HepG2 (cell line): ENCODE measurements around the gene CASKIN1. TPM values are rescaled to one million over a fixed set of nuclear protein-coding genes. Genes with fewer than 3 reads are reported as not detected.

Experiments used
- KLF12 ChIP-seq: sonication (generic); formaldehyde crosslinking; IDR thresholded peaks from 2 replicates; pipeline ENCODE4 v1.4.0; 2020; ENCODE audit warnings: missing genetic modification reagents, borderline replicate concordance
- KLF16 ChIP-seq, 2 experiments: sonication (generic) in 1 of 2; formaldehyde crosslinking in 1 of 2; IDR thresholded peaks; 2 replicates each; pipeline versions ENCODE4 v1.6.1 to v1.8.0; 2016 to 2023; ENCODE audit warnings: missing genetic modification reagents in 2 of 2, missing compliant biosample characterization in 1 of 2
- PHF20 ChIP-seq: sonication (generic); formaldehyde crosslinking; IDR thresholded peaks from 2 replicates; pipeline ENCODE4 v1.5.0; 2020; ENCODE audit warnings: mild to moderate bottlenecking, missing genetic modification reagents
- POLR2A ChIP-seq, 2 experiments: IDR thresholded peaks; 2 replicates each; pipeline ENCODE4 v1.6.1; 2011; ENCODE audit warnings: low read depth in 2 of 2, low read length in 2 of 2, mild to moderate bottlenecking in 1 of 2, moderate library complexity in 1 of 2; ENCODE audit not compliant: insufficient read depth in 1 of 2
- RXRA ChIP-seq: sonication (generic); formaldehyde crosslinking; IDR thresholded peaks from 2 replicates; pipeline ENCODE4 v1.5.1; 2020; ENCODE audit warnings: missing genetic modification reagents
- SIN3A ChIP-seq: IDR thresholded peaks from 2 replicates; pipeline ENCODE4 v1.6.1; 2011; ENCODE audit warnings: low read depth, mild to moderate bottlenecking, control low read depth, low read length, borderline replicate concordance
- SP2 ChIP-seq: sonication (generic); formaldehyde crosslinking; IDR thresholded peaks from 2 replicates; pipeline ENCODE4 v1.5.1; 2020; ENCODE audit warnings: mild to moderate bottlenecking, missing genetic modification reagents
- STAT5B ChIP-seq: sonication (generic); formaldehyde crosslinking; IDR thresholded peaks from 2 replicates; pipeline ENCODE4 v1.4.0; 2020; ENCODE audit warnings: missing genetic modification reagents
- SYNCRIP ChIP-seq: fragments of 200-400 bp; formaldehyde crosslinking; IDR thresholded peaks from 2 replicates; pipeline ENCODE4 v1.6.1; 2018; ENCODE audit warnings: mild to moderate bottlenecking, low read depth, low read length; ENCODE audit not compliant: insufficient read depth
- ZFP90 ChIP-seq: sonication (generic); formaldehyde crosslinking; IDR thresholded peaks from 2 replicates; pipeline ENCODE4 v1.8.0; 2022; ENCODE audit warnings: missing genetic modification reagents, mild to moderate bottlenecking, inconsistent platforms, borderline replicate concordance
- ZNF530 ChIP-seq: sonication (generic); formaldehyde crosslinking; IDR thresholded peaks from 2 replicates; pipeline ENCODE4 v1.5.0; 2020; ENCODE audit warnings: low read depth, mild to moderate bottlenecking, missing genetic modification reagents
- ZNF652 ChIP-seq: IDR thresholded peaks from 2 replicates; pipeline ENCODE4 v1.6.1; 2016; ENCODE audit warnings: low read depth, borderline replicate concordance
- ZNF709 ChIP-seq: sonication (generic); formaldehyde crosslinking; IDR thresholded peaks from 2 replicates; pipeline ENCODE4 v1.5.0; 2020; ENCODE audit warnings: mild to moderate bottlenecking, missing genetic modification reagents
- polyA plus RNA-seq, 8 experiments: library from polyadenylated mRNA; depleted of rRNA in 3 of 8; stranded (reverse) in 7 of 8; unstranded in 1 of 8; fragments of >200 nt; fragmentation: Illumina TruSeq in 4 of 8; extraction: Trizol in 4 of 8; gene quantifications; 2 replicates each; pipeline versions ENCODE4 v1.2.1 to v1.2.3, GENCODE V29; 2011 to 2016; ENCODE audit warnings: low read depth in 4 of 8, missing spikeins in 1 of 8, mixed read lengths in 1 of 8; ENCODE audit not compliant: insufficient read depth in 1 of 8
- total RNA-seq, 5 experiments: library from RNA; depleted of rRNA; stranded (reverse); fragments of >200 nt; fragmentation: Illumina TruSeq; extraction: Trizol; gene quantifications; 2 replicates each; pipeline ENCODE4 v1.2.3, GENCODE V29; 2016; ENCODE audit warnings: low read depth in 1 of 5
- TF ChIP-seq, protein P1 (sequence below): sonication (generic); formaldehyde crosslinking; IDR thresholded peaks from 2 replicates; pipeline ENCODE4 v1.4.0; 2020; ENCODE audit warnings: missing genetic modification reagents; ENCODE audit errors: not compliant biosample characterization
- TF ChIP-seq, protein P2 (sequence below): sonication (generic); formaldehyde crosslinking; IDR thresholded peaks from 2 replicates; pipeline ENCODE4 v1.4.0; 2020; ENCODE audit warnings: missing genetic modification reagents, borderline replicate concordance
- TF ChIP-seq, protein P3 (sequence below): sonication (generic); formaldehyde crosslinking; IDR thresholded peaks from 2 replicates; pipeline ENCODE4 v1.5.1; 2020; ENCODE audit warnings: mild to moderate bottlenecking, missing genetic modification reagents, borderline replicate concordance
- TF ChIP-seq, protein P4 (sequence below): sonication (generic); formaldehyde crosslinking; IDR thresholded peaks from 2 replicates; pipeline ENCODE4 v1.4.0; 2020; ENCODE audit warnings: mild to moderate bottlenecking, missing genetic modification reagents
- TF ChIP-seq, protein P5 (sequence below): IDR thresholded peaks from 2 replicates; pipeline ENCODE4 v1.6.1; 2016; ENCODE audit warnings: low read depth, borderline replicate concordance

The CASKIN1 gene
- total and polyA plus RNA-seq, 2 of the 13 experiments (the other 11 are each of a cell fraction or from before 2014, with no cell fraction given): 1.2 to 2.2 TPM

DNA sequence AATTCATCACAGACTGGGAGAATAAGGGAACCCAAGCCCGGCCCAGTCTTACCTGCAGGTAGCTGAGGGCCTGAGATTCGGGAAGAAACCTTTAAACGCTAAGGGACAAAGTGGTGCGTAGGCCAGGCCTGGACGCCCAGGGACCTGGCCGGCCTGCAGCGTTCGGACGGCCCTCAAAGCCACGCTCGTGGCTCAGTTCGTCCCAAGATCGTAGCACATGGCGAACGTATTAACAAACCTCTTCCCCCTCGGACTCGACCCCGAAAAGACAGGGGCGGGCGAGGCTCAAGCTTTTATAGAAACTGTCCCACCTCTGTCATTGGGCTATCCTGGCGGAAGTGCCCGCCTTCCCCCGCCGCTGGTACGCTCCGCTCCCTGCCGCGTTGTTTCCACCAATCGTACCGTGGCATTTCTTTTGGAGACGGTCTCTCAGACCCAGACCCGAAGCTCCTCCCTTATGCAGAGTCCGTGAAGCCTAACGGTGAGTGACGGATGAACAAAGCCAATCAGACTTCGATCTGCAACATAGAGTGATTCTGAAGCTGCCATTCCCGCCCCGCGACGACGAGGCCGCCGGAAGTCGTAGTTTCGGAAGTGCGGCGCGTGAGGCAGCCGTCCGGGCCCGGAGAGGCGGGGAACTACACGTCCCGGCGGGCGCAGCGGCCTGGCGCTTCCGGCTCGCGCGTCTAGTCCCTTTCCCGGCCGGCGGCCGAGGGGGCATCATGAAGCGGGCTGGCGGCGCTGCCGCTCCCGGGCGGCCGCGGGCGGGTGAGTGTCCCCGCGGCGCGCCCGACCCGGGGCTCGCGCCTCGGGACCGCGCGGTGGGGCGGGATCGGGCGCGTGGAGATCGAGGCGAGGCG is 41.1 kb downstream of the CASKIN1 start, which contains the start of gene TRAF7 (continued):
- TF ChIP-seq, protein P1, sequence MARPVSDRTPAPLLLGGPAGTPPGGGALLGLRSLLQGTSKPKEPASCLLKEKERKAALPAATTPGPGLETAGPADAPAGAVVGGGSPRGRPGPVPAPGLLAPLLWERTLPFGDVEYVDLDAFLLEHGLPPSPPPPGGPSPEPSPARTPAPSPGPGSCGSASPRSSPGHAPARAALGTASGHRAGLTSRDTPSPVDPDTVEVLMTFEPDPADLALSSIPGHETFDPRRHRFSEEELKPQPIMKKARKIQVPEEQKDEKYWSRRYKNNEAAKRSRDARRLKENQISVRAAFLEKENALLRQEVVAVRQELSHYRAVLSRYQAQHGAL (CRISPR knock-in tag): no peak
- TF ChIP-seq STAT5B: 0 out of 2 replicates have a peak, but pooled peaks have one; percentile 45
- peak; percentile 68; the same call in 1 of the 2 replicates for TF ChIP-seq ZFP90
- TF ChIP-seq, protein P2, sequence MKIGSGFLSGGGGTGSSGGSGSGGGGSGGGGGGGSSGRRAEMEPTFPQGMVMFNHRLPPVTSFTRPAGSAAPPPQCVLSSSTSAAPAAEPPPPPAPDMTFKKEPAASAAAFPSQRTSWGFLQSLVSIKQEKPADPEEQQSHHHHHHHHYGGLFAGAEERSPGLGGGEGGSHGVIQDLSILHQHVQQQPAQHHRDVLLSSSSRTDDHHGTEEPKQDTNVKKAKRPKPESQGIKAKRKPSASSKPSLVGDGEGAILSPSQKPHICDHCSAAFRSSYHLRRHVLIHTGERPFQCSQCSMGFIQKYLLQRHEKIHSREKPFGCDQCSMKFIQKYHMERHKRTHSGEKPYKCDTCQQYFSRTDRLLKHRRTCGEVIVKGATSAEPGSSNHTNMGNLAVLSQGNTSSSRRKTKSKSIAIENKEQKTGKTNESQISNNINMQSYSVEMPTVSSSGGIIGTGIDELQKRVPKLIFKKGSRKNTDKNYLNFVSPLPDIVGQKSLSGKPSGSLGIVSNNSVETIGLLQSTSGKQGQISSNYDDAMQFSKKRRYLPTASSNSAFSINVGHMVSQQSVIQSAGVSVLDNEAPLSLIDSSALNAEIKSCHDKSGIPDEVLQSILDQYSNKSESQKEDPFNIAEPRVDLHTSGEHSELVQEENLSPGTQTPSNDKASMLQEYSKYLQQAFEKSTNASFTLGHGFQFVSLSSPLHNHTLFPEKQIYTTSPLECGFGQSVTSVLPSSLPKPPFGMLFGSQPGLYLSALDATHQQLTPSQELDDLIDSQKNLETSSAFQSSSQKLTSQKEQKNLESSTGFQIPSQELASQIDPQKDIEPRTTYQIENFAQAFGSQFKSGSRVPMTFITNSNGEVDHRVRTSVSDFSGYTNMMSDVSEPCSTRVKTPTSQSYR (CRISPR knock-in tag): no peak; the same call in 1 of the 2 replicates
- no peak for TF ChIP-seq SYNCRIP
- peak; percentile 75; the same call in 1 of the 2 replicates for TF ChIP-seq KLF12 (CRISPR knock-in tag)
- TF ChIP-seq, protein P3, sequence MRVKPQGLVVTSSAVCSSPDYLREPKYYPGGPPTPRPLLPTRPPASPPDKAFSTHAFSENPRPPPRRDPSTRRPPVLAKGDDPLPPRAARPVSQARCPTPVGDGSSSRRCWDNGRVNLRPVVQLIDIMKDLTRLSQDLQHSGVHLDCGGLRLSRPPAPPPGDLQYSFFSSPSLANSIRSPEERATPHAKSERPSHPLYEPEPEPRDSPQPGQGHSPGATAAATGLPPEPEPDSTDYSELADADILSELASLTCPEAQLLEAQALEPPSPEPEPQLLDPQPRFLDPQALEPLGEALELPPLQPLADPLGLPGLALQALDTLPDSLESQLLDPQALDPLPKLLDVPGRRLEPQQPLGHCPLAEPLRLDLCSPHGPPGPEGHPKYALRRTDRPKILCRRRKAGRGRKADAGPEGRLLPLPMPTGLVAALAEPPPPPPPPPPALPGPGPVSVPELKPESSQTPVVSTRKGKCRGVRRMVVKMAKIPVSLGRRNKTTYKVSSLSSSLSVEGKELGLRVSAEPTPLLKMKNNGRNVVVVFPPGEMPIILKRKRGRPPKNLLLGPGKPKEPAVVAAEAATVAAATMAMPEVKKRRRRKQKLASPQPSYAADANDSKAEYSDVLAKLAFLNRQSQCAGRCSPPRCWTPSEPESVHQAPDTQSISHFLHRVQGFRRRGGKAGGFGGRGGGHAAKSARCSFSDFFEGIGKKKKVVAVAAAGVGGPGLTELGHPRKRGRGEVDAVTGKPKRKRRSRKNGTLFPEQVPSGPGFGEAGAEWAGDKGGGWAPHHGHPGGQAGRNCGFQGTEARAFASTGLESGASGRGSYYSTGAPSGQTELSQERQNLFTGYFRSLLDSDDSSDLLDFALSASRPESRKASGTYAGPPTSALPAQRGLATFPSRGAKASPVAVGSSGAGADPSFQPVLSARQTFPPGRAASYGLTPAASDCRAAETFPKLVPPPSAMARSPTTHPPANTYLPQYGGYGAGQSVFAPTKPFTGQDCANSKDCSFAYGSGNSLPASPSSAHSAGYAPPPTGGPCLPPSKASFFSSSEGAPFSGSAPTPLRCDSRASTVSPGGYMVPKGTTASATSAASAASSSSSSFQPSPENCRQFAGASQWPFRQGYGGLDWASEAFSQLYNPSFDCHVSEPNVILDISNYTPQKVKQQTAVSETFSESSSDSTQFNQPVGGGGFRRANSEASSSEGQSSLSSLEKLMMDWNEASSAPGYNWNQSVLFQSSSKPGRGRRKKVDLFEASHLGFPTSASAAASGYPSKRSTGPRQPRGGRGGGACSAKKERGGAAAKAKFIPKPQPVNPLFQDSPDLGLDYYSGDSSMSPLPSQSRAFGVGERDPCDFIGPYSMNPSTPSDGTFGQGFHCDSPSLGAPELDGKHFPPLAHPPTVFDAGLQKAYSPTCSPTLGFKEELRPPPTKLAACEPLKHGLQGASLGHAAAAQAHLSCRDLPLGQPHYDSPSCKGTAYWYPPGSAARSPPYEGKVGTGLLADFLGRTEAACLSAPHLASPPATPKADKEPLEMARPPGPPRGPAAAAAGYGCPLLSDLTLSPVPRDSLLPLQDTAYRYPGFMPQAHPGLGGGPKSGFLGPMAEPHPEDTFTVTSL (CRISPR knock-in tag): no peak
- peak; percentile 100 for TF ChIP-seq POLR2A (IDR thresholded peaks at IDR 0.05; ENCODE audit: insufficient read depth in 1 of 2, low read depth in 2 of 2, low read length in 2 of 2)
- TF ChIP-seq, protein P4, sequence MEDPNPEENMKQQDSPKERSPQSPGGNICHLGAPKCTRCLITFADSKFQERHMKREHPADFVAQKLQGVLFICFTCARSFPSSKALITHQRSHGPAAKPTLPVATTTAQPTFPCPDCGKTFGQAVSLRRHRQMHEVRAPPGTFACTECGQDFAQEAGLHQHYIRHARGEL (CRISPR knock-in tag): no peak
- TF ChIP-seq SIN3A: peak; percentile 91
- peak; percentile 94 for TF ChIP-seq SP2 (CRISPR knock-in tag)
- TF ChIP-seq KLF16 (CRISPR knock-in tag; IDR thresholded peaks at IDR 0.05): peak in 1 of 2 experiments; percentile 95; a peak in 2 of 4 replicates
- peak; percentile 74; the same call in 1 of the 2 replicates for TF ChIP-seq ZNF709 (CRISPR knock-in tag)
- TF ChIP-seq, protein P5, sequence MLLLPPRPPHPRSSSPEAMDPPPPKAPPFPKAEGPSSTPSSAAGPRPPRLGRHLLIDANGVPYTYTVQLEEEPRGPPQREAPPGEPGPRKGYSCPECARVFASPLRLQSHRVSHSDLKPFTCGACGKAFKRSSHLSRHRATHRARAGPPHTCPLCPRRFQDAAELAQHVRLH (CRISPR knock-in tag): peak; percentile 85
- no peak for TF ChIP-seq ZNF652
- no peak for TF ChIP-seq ZNF530 (CRISPR knock-in tag)
- peak; percentile 63; the same call in 1 of the 2 replicates for TF ChIP-seq PHF20 (CRISPR knock-in tag)
- peak; percentile 42; the same call in 1 of the 2 replicates for TF ChIP-seq RXRA (CRISPR knock-in tag)
